NCI-H1105 (cell line): ENCODE measurements around the gene FSIP1.

Source experiments
- DNase-seq: peaks from one replicate; lab custom pipeline; 2025; lab: John Stamatoyannopoulos, UW

Gene FSIP1

GRCh38 chr15:39645138-39645975 is 137.3 kb downstream of the FSIP1 start:
- no peak for DNase-seq

- DNase-seq, result no peak
These were observed 138.5 kb downstream of the FSIP1 start for GRCh38 chr15:39644136-39644535.

- no peak for DNase-seq
These were observed 138.9 kb downstream of the FSIP1 start for GRCh38 chr15:39643727-39644126.

- DNase-seq, result no peak
These were observed 140.5 kb downstream of the FSIP1 start for GRCh38 chr15:39642011-39642640.

- DNase-seq, result peak; percentile 17
These were observed 141.3 kb downstream of the FSIP1 start for GRCh38 chr15:39641191-39641889.

- DNase-seq, result no peak
These were observed 142.0 kb downstream of the FSIP1 start for GRCh38 chr15:39640665-39641064.

- no peak for DNase-seq
These were observed 143.6 kb downstream of the FSIP1 start for GRCh38 chr15:39639037-39639436.

GRCh38 chr15:39638041-39638440 is 144.6 kb downstream of the FSIP1 start:
- DNase-seq, result no peak

- no peak for DNase-seq
These were observed 151.3 kb downstream of the FSIP1 start for GRCh38 chr15:39631357-39631756.

- DNase-seq, result peak; percentile 3
These were observed 152.7 kb downstream of the FSIP1 start for GRCh38 chr15:39629906-39630305.

GRCh38 chr15:39629371-39629770 is 153.3 kb downstream of the FSIP1 start:
- DNase-seq, result no peak

GRCh38 chr15:39628546-39629257 is 153.9 kb downstream of the FSIP1 start:
- no peak for DNase-seq

GRCh38 chr15:39628144-39628508 is 154.5 kb downstream of the FSIP1 start:
- no peak for DNase-seq

GRCh38 chr15:39627451-39628143 is 155.0 kb downstream of the FSIP1 start:
- DNase-seq, result no peak

GRCh38 chr15:39625856-39626255 is 156.8 kb downstream of the FSIP1 start:
- DNase-seq, result no peak

- no peak for DNase-seq
These were observed 157.2 kb downstream of the FSIP1 start for GRCh38 chr15:39625451-39625850.

- no peak for DNase-seq
These were observed 157.8 kb downstream of the FSIP1 start for GRCh38 chr15:39624806-39625205.

- no peak for DNase-seq
These were observed 159.1 kb downstream of the FSIP1 start for GRCh38 chr15:39623529-39623931.

GRCh38 chr15:39622660-39623516 is 159.8 kb downstream of the FSIP1 start:
- no peak for DNase-seq

- DNase-seq, result no peak
These were observed 160.7 kb downstream of the FSIP1 start for GRCh38 chr15:39621976-39622375.

- DNase-seq, result no peak
These were observed 161.4 kb downstream of the FSIP1 start for GRCh38 chr15:39621210-39621609.
